ENCODE data around the gene NOP53. TPM values are rescaled to one million over a fixed set of nuclear protein-coding genes. Genes with fewer than 3 reads are reported as not detected.

NOP53 gene
- 100 to 1,000 TPM; 110 to 784 (median 214) TPM for total RNA-seq
- 100 to 1,000 TPM; 540 to 699 (median 547) TPM for polyA plus RNA-seq
- long read RNA-seq, donor 1, transcript NOP53-201 (13 exons, 1,528 nt) = major isoform, 57 of 112 reads
- long read RNA-seq, donor 1, partial matches to known transcripts = 53 of 112 reads
- long read RNA-seq, donor 1, other reads (novel, unspliced or antisense) = 0 of 112 reads
- long read RNA-seq, donor 2, transcript NOP53-201 (13 exons, 1,528 nt) = major isoform, 64 of 83 reads
- long read RNA-seq, donor 2, partial matches to known transcripts = 16 of 83 reads
- long read RNA-seq, donor 2, other reads (novel, unspliced or antisense) = 0 of 83 reads
- long read RNA-seq, donor 3, transcript NOP53-201 (13 exons, 1,528 nt) = major isoform, 64 of 123 reads
- long read RNA-seq, donor 3, partial matches to known transcripts = 56 of 123 reads
- long read RNA-seq, donor 3, other reads (novel, unspliced or antisense) = 0 of 123 reads
- long read RNA-seq, donor 4, partial matches to known transcripts = 0 of 5 reads
- long read RNA-seq, donor 4, other reads (novel, unspliced or antisense) = 0 of 5 reads
- long read RNA-seq, donor 5, transcript NOP53-206 (2 exons, 265 nt) = minor isoform, 8 of 161 reads
- long read RNA-seq, donor 5, transcript NOP53-201 (13 exons, 1,528 nt) = major isoform, 110 of 161 reads
- long read RNA-seq, donor 5, partial matches to known transcripts = 43 of 161 reads
- long read RNA-seq, donor 5, other reads (novel, unspliced or antisense) = 0 of 161 reads
- long read RNA-seq, donor 6, transcript NOP53-201 (13 exons, 1,528 nt) = major isoform, 299 of 456 reads
- long read RNA-seq, donor 6, partial matches to known transcripts = 148 of 456 reads
- long read RNA-seq, donor 6, other reads (novel, unspliced or antisense) = 0 of 456 reads
- long read RNA-seq, donor 7, transcript NOP53-206 (2 exons, 265 nt) = minor isoform, 16 of 272 reads
- long read RNA-seq, donor 7, transcript NOP53-201 (13 exons, 1,528 nt) = major isoform, 151 of 272 reads
- long read RNA-seq, donor 7, partial matches to known transcripts = 102 of 272 reads
- long read RNA-seq, donor 7, other reads (novel, unspliced or antisense) = 0 of 272 reads
- long read RNA-seq, donor 8, transcript NOP53-201 (13 exons, 1,528 nt) = major isoform, 128 of 203 reads
- long read RNA-seq, donor 8, partial matches to known transcripts = 67 of 203 reads
- long read RNA-seq, donor 8, other reads (novel, unspliced or antisense) = 0 of 203 reads
- long read RNA-seq, donor 9, transcript NOP53-206 (2 exons, 265 nt) = minor isoform, 20 of 221 reads
- long read RNA-seq, donor 9, transcript NOP53-201 (13 exons, 1,528 nt) = major isoform, 54 of 221 reads
- long read RNA-seq, donor 9, transcript NOP53-203 (6 exons, 876 nt) = minor isoform, 6 of 221 reads
- long read RNA-seq, donor 9, partial matches to known transcripts = 140 of 221 reads
- long read RNA-seq, donor 9, other reads (novel, unspliced or antisense) = 0 of 221 reads
- long read RNA-seq, donor 10, transcript NOP53-201 (13 exons, 1,528 nt) = major isoform, 63 of 97 reads
- long read RNA-seq, donor 10, partial matches to known transcripts = 30 of 97 reads
- long read RNA-seq, donor 10, other reads (novel, unspliced or antisense) = 0 of 97 reads

DNA sequence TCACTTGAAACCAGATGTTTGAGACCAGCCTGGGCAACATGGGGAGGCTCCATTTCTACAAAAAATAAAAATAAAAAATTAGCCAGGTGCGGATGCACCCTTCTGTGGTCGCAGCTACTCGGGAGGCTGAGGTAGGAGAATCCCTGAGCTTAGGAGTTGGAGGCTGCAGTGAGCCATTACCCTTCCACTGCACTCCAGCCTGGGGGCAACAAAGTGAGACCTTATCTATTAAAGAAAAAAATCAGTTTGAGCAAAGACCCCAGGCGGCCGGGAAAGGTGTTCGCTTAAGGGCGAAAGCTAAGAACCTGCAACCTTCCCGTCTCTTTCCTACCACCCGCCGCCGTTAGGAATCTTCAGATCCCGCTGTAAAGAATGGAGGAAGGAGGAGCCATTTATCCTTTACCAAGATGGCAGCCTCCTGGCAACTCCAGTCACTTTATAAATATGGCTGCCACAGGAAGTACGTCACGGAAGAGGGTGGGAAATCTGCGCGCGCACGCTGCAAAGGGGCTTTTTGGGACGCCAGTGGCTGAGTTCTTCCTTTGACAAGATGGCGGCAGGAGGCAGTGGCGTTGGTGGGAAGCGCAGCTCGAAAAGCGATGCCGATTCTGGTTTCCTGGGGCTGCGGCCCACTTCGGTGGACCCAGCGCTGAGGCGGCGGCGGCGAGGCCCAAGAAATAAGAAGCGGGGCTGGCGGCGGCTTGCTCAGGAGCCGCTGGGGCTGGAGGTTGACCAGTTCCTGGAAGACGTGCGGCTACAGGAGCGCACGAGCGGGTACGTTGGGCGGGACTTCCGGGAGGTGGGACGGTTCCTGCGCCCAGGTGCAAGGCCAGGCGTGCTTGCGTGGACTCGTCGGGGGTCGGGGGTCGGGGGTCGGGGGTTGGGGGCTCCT is at the start of gene NOP53:
NOP53 (plus strand) TSS at position 537 of the 892 bp plus-strand sequence; CDS start at position 551, 14 bp downstream.
- Histone ChIP-seq H3K27ac (peak within 1 kb of the TSS; percentile 94 to 99 (median 98)), H3K4me3 (peak within 1 kb of the TSS; percentile 75 to 84 (median 79)), H3K36me3 (peaks cover 35 to 55% (median 52%) of the 10 kb centered on the region in 4 donors), H3K4me1 (peaks cover 36 to 77% (median 62%) of the 10 kb centered on the region in 4 donors), H3K27me3 (no peaks in the 10 kb centered on the region), H3K9me3 (no peaks in the 10 kb centered on the region)
- TF ChIP-seq, protein P1, sequence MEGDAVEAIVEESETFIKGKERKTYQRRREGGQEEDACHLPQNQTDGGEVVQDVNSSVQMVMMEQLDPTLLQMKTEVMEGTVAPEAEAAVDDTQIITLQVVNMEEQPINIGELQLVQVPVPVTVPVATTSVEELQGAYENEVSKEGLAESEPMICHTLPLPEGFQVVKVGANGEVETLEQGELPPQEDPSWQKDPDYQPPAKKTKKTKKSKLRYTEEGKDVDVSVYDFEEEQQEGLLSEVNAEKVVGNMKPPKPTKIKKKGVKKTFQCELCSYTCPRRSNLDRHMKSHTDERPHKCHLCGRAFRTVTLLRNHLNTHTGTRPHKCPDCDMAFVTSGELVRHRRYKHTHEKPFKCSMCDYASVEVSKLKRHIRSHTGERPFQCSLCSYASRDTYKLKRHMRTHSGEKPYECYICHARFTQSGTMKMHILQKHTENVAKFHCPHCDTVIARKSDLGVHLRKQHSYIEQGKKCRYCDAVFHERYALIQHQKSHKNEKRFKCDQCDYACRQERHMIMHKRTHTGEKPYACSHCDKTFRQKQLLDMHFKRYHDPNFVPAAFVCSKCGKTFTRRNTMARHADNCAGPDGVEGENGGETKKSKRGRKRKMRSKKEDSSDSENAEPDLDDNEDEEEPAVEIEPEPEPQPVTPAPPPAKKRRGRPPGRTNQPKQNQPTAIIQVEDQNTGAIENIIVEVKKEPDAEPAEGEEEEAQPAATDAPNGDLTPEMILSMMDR (IDR thresholded peaks at IDR 0.05) = peak in 1 of 7 experiments; percentile 39
- peak in 2 of 4 donors; percentile 61 to 79 for TF ChIP-seq POLR2A (IDR thresholded peaks at IDR 0.05)
- TF ChIP-seq POLR2AphosphoS5 (IDR thresholded peaks at IDR 0.05) = peak; percentile 90 to 98 (median 94)
- no peak for TF ChIP-seq EP300 (IDR thresholded peaks at IDR 0.05)
- peak; percentile 99 for DNase-seq
- intact Hi-C loops (cut with DNase I; ENCODE audit: low total_unique reads) = no loop called here
- 4 to 7% (median 5%) methylated on average over 45 to 53 of the region's 53 CpGs for WGBS, 5 donors

- no peak overlapping the region for H3K4me3 ChIP-seq
- H3K9me3 ChIP-seq = no peaks in the 10 kb centered on the region
- no peak for TF ChIP-seq POLR2AphosphoS5 (IDR thresholded peaks at IDR 0.05)
- TF ChIP-seq POLR2A (IDR thresholded peaks at IDR 0.05) = no peak
- no peak for TF ChIP-seq EP300 (IDR thresholded peaks at IDR 0.05)
- TF ChIP-seq, protein P1 (IDR thresholded peaks at IDR 0.05) = no peak
- WGBS, 5 donors = 89 to 97% (median 94%) methylated on average over 8 of the region's 8 CpGs
- H3K36me3 ChIP-seq = peaks cover 29 to 81% (median 78%) of the 10 kb centered on the region in 4 donors
- intact Hi-C loops (cut with DNase I; ENCODE audit: low total_unique reads) = no loop called here
- peak overlapping the region in 1 of 5 donors; percentile 78 for H3K27ac ChIP-seq
- H3K27me3 ChIP-seq = no peaks in the 10 kb centered on the region
- H3K4me1 ChIP-seq = peaks cover 0 to 16% (median 4%) of the 10 kb centered on the region in 4 donors
- DNase-seq = no peak
These were observed 48.7 kb upstream of the NOP53 start for GRCh38 chr19:47696635-47697034.

DNA sequence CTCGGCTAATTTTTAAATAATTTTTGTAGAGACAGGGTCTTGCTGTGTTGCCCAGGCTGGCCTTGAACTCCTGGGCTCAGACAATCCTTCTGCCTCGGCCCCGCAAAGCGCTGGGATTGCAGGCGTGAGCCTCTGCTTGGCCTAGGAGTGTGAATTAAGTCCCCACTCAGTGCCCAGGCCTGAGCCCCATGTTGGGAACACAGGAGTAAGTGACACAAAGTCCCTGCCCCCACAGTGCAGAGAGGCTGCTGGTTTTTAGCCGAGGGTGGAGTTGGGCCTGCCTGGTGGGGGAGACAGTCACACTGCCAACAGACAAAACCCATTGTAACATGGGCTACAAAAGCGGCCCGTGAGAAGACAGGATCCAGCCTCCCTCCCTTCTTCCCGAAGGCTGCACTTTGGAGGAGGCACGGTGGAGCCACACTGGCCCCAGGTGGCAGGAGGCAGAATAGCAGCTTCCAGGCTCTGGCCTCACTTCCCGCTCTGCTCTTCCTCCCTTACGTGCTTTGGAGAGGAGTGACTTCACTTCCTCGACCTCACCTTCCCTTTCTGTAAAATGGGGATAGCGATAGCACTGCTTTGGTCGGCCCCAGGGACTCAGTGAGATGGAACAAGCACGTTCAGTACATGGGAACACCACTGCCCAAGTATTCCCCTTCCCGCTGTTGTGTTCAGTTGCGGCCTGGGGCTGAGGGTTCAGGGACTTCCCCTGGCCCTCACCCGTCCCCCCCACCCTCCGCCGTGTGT is 47.3 kb upstream of the NOP53 start:
- peaks cover 43 to 81% (median 78%) of the 10 kb centered on the region in 4 donors for H3K36me3 ChIP-seq
- peak overlapping the region in 4 of 5 donors; percentile 65 to 78 (median 68) for H3K27ac ChIP-seq
- H3K4me1 ChIP-seq = peaks cover 0 to 16% (median 4%) of the 10 kb centered on the region in 4 donors
- no peaks in the 10 kb centered on the region for H3K9me3 ChIP-seq
- intact Hi-C loops (cut with DNase I; ENCODE audit: low total_unique reads) = no loop called here
- no peaks in the 10 kb centered on the region for H3K27me3 ChIP-seq
- H3K4me3 ChIP-seq = no peak overlapping the region
- TF ChIP-seq, protein P1 (IDR thresholded peaks at IDR 0.05) = peak in 6 of 7 experiments; percentile 76 to 99 (median 96)
- TF ChIP-seq EP300 (IDR thresholded peaks at IDR 0.05) (no peak), POLR2A (IDR thresholded peaks at IDR 0.05) (no peak), POLR2AphosphoS5 (IDR thresholded peaks at IDR 0.05) (peak in 2 of 3 donors; percentile 38 to 83)
- WGBS, 5 donors = 34 to 42% (median 39%) methylated on average over 19 to 21 of the region's 21 CpGs
- peak; percentile 79 to 92 for DNase-seq

Measured in stomach (tissue), 19 donors.